CD14-positive monocyte (primary cell): Measurements from ENCODE around the gene ITGA3. TPM values are rescaled to one million over a fixed set of nuclear protein-coding genes. Genes with fewer than 3 reads are reported as not detected.

Experiments used
- DNase-seq, 3 donors: peaks; one replicate each; pipeline ENCODE4 v3.0.0-alpha.2; 2011 to 2022
- H2AFZ ChIP-seq: 2 replicates; pipeline ENCODE4 v1.6.0; 2012; ENCODE audit warnings: mild to moderate bottlenecking, low read depth, low read length, inconsistent platforms; ENCODE audit not compliant: insufficient read depth, poor library complexity, severe bottlenecking
- H3K27ac ChIP-seq, 2 donors: 1 replicate in 1 of 2; 2 replicates in 1 of 2; pipeline ENCODE4 v1.5.1; 2012 to 2013; ENCODE audit warnings: low read length in 2 of 2, control low read depth in 1 of 2, inconsistent platforms in 1 of 2, low read depth in 1 of 2, mild to moderate bottlenecking in 1 of 2
- H3K27me3 ChIP-seq, 2 donors: one replicate each; pipeline versions ENCODE4 v1.6.0 to v1.6.1; 2011 to 2013; ENCODE audit warnings: low read length in 2 of 2; ENCODE audit not compliant: control insufficient read depth in 2 of 2, insufficient read depth in 2 of 2
- H3K36me3 ChIP-seq, 2 donors: replicated peaks in 1 of 2; 1 replicate in 1 of 2; 2 replicates in 1 of 2; pipeline versions ENCODE4 v1.5.1 to v1.6.1; 2012 to 2013; ENCODE audit warnings: low read length in 2 of 2, control low read depth in 1 of 2, inconsistent platforms in 1 of 2, mild to moderate bottlenecking in 1 of 2; ENCODE audit not compliant: insufficient read depth in 2 of 2, control insufficient read depth in 1 of 2
- H3K4me1 ChIP-seq, 2 donors: 1 replicate in 1 of 2; 2 replicates in 1 of 2; pipeline versions ENCODE4 v1.5.1 to v1.6.1; 2012 to 2013; ENCODE audit warnings: low read length in 2 of 2, control low read depth in 1 of 2, inconsistent platforms in 1 of 2, mild to moderate bottlenecking in 1 of 2, moderate library complexity in 1 of 2; ENCODE audit not compliant: insufficient read depth in 2 of 2, control insufficient read depth in 1 of 2
- H3K4me2 ChIP-seq: replicated peaks from 2 replicates; pipeline ENCODE3; 2012; ENCODE audit warnings: low read length, moderate library complexity, mild to moderate bottlenecking; ENCODE audit not compliant: poor library complexity, severe bottlenecking; ENCODE audit errors: extremely low read depth
- H3K4me3 ChIP-seq, 3 experiments: fragments of 200-600 bp in 1 of 3; sonication (generic) in 1 of 3; replicated peaks in 1 of 3; 1 replicate in 2 of 3; 2 replicates in 1 of 3; pipeline ENCODE4 v1.5.1; 2011 to 2013; ENCODE audit warnings: low read length in 3 of 3, mild to moderate bottlenecking in 3 of 3, control low read depth in 2 of 3, low read depth in 2 of 3, inconsistent platforms in 1 of 3, moderate library complexity in 1 of 3
- H3K79me2 ChIP-seq: 2 replicates; pipeline ENCODE4 v1.6.0; 2012; ENCODE audit warnings: mild to moderate bottlenecking, control low read depth, inconsistent platforms, low read length, moderate library complexity; ENCODE audit not compliant: insufficient read depth
- H3K9ac ChIP-seq: 2 replicates; pipeline ENCODE4 v1.6.0; 2017; ENCODE audit warnings: low read length, mild to moderate bottlenecking; ENCODE audit not compliant: insufficient read depth, poor library complexity, severe bottlenecking
- H3K9me3 ChIP-seq, 2 donors: replicated peaks in 1 of 2; 1 replicate in 1 of 2; 2 replicates in 1 of 2; pipeline versions ENCODE4 v1.5.1 to v1.6.1; 2012 to 2013; ENCODE audit warnings: low read length in 2 of 2, control low read depth in 1 of 2; ENCODE audit not compliant: control insufficient read depth in 1 of 2, insufficient read depth in 1 of 2
- H4K20me1 ChIP-seq: 2 replicates; pipeline ENCODE4 v1.6.0; 2012; ENCODE audit warnings: mild to moderate bottlenecking, low read length, control low read depth, moderate library complexity; ENCODE audit not compliant: insufficient read depth
- H3K27ac Mint-ChIP-seq, 7 donors: one replicate each; pipeline ENCODE4 v1.8.0; 2020; ENCODE audit warnings: mild to moderate bottlenecking in 7 of 7, mixed read lengths in 7 of 7, moderate library complexity in 6 of 7, inconsistent platforms in 2 of 7
- H3K27me3 Mint-ChIP-seq, 3 donors: one replicate each; pipeline ENCODE4 v1.8.0; 2021 to 2022; ENCODE audit warnings: low read depth in 3 of 3, mild to moderate bottlenecking in 3 of 3, mixed read lengths in 3 of 3, moderate library complexity in 3 of 3, inconsistent platforms in 1 of 3
- H3K36me3 Mint-ChIP-seq, 2 donors: one replicate each; pipeline ENCODE4 v1.8.0; 2020; ENCODE audit warnings: mixed read lengths in 2 of 2, inconsistent platforms in 1 of 2, mild to moderate bottlenecking in 1 of 2
- H3K4me1 Mint-ChIP-seq: one replicate; pipeline ENCODE4 v1.8.0; 2020; ENCODE audit warnings: mild to moderate bottlenecking, mixed read lengths
- H3K4me3 Mint-ChIP-seq, 2 donors: one replicate each; pipeline ENCODE4 v1.8.0; 2020; ENCODE audit warnings: mild to moderate bottlenecking in 2 of 2, mixed read lengths in 2 of 2, moderate library complexity in 1 of 2
- H3K9me3 Mint-ChIP-seq, 7 donors: one replicate each; pipeline ENCODE4 v1.8.0; 2020 to 2022; ENCODE audit warnings: mixed read lengths in 7 of 7, mild to moderate bottlenecking in 6 of 7, moderate library complexity in 6 of 7, inconsistent platforms in 2 of 7
- CTCF ChIP-seq: fragments of 200-600 bp; IDR thresholded peaks from one replicate; pipeline ENCODE4 v1.8.0; 2022; ENCODE audit warnings: antibody characterized with exemption, mild to moderate bottlenecking
- WGBS: methylation state at CpG from one replicate; pipeline ENCODE4 v1.1.5; 2013; ENCODE audit warnings: missing lambda C conversion rate; ENCODE audit not compliant: insufficient coverage; 5-methylcytosine and 5-hydroxymethylcytosine counted together
- intact Hi-C, 2 donors: fragments of 100-400 bp; cut with micrococcal nuclease; formaldehyde crosslinking; loops; one replicate each; pipeline versions ENCODE4 v1.15.0 to v1.15.1; 2023
- polyA plus RNA-seq, 3 donors: library from polyadenylated mRNA; depleted of rRNA in 1 of 3; unstranded in 2 of 3; stranded (reverse) in 1 of 3; fragments of 300-500 nt in 2 of 3; fragments of >200 nt in 1 of 3; fragmentation: Illumina TruSeq in 2 of 3; gene quantifications; 1 replicate in 2 of 3; 2 replicates in 1 of 3; pipeline ENCODE4 v1.2.3, GENCODE V29; 2012 to 2021

The ITGA3 gene
- polyA plus RNA-seq, 3 donors: 0.31 to 0.36 TPM; not detected in 1

GRCh38 chr17:50102164-50102991, 46.5 kb downstream of the ITGA3 start:
- 92% methylated on average over 7 of the region's 15 CpGs for WGBS
- H3K9me3 Mint-ChIP-seq: no peaks in the 10 kb centered on the region
- H3K27me3 Mint-ChIP-seq: peaks cover 0 to 1% (median 1%) of the 10 kb centered on the region in 3 donors
- Histone ChIP-seq H3K4me3 (no peak overlapping the region), H3K4me1 (no peaks in the 10 kb centered on the region), H3K36me3 (peaks cover 33 to 36% of the 10 kb centered on the region in 2 donors), H3K79me2 (no peaks in the 10 kb centered on the region), H4K20me1 (no peaks in the 10 kb centered on the region), H2AFZ (no peak overlapping the region), H3K9me3 (no peaks in the 10 kb centered on the region), H3K9ac (no peak overlapping the region), H3K4me2 (no peak overlapping the region), H3K27ac (no peak overlapping the region), H3K27me3 (no peaks in the 10 kb centered on the region)
- no peak overlapping the region for H3K4me3 Mint-ChIP-seq
- H3K27ac Mint-ChIP-seq: no peak overlapping the region
- DNase-seq: no peak
- TF ChIP-seq CTCF: no peak
- no peaks in the 10 kb centered on the region for H3K4me1 Mint-ChIP-seq
- intact Hi-C loops: no loop called here
- peaks cover 46 to 69% of the 10 kb centered on the region in 2 donors for H3K36me3 Mint-ChIP-seq

GRCh38 chr17:50103252-50103651, 47.3 kb downstream of the ITGA3 start:
- no peak for TF ChIP-seq CTCF
- Mint-ChIP-seq H3K4me3 (no peak overlapping the region), H3K4me1 (no peaks in the 10 kb centered on the region), H3K27me3 (peaks cover 0 to 1% (median 1%) of the 10 kb centered on the region in 3 donors), H3K27ac (peak overlapping the region in 2 of 7 donors; percentile 57 to 70), H3K36me3 (peaks cover 48 to 72% of the 10 kb centered on the region in 2 donors), H3K9me3 (no peaks in the 10 kb centered on the region)
- H3K9me3 ChIP-seq: no peaks in the 10 kb centered on the region
- H2AFZ ChIP-seq: no peak overlapping the region
- H3K4me1 ChIP-seq: no peaks in the 10 kb centered on the region
- H3K4me3 ChIP-seq: no peak overlapping the region
- no peak overlapping the region for H3K9ac ChIP-seq
- intact Hi-C loops: no loop called here
- 89% methylated on average over 2 of the region's 2 CpGs for WGBS
- no peaks in the 10 kb centered on the region for H3K27me3 ChIP-seq
- H4K20me1 ChIP-seq: no peaks in the 10 kb centered on the region
- H3K79me2 ChIP-seq: no peaks in the 10 kb centered on the region
- H3K4me2 ChIP-seq: no peak overlapping the region
- no peak overlapping the region for H3K27ac ChIP-seq
- H3K36me3 ChIP-seq: peaks cover 33 to 37% of the 10 kb centered on the region in 2 donors
- no peak for DNase-seq
